Measurements from ENCODE around the gene APIP. TPM values are rescaled to one million over a fixed set of nuclear protein-coding genes. Genes with fewer than 3 reads are reported as not detected.

The APIP gene
- total RNA-seq, 1 donor from 2014 or later = 13.3 TPM

GRCh38 chr11:34856251-34856650, 59.9 kb downstream of the APIP start:
- no peaks in the 10 kb centered on the region for H3K4me1 Mint-ChIP-seq (ENCODE audit: low read depth)
- H3K27ac Mint-ChIP-seq (ENCODE audit: unreplicated experiment) = no peak overlapping the region
- H3K9me3 Mint-ChIP-seq (ENCODE audit: low read depth) = peaks cover 12% of the 10 kb centered on the region
- no peak overlapping the region for H3K4me3 Mint-ChIP-seq (ENCODE audit: unreplicated experiment)
- DNase-seq (ENCODE audit: low spot score) = no peak
- H3K27me3 Mint-ChIP-seq (ENCODE audit: low read depth) = no peaks in the 10 kb centered on the region
- H3K36me3 Mint-ChIP-seq (ENCODE audit: low read depth) = peaks cover 16% of the 10 kb centered on the region
- TF ChIP-seq CTCF (IDR thresholded peaks at IDR 0.05) = no peak

- H3K27ac Mint-ChIP-seq (ENCODE audit: unreplicated experiment) = no peak overlapping the region
- H3K27me3 Mint-ChIP-seq (ENCODE audit: low read depth) = no peaks in the 10 kb centered on the region
- H3K4me3 Mint-ChIP-seq (ENCODE audit: unreplicated experiment) = no peak overlapping the region
- no peak for DNase-seq (ENCODE audit: low spot score)
- H3K9me3 Mint-ChIP-seq (ENCODE audit: low read depth) = peaks cover 12% of the 10 kb centered on the region
- peaks cover 16% of the 10 kb centered on the region for H3K36me3 Mint-ChIP-seq (ENCODE audit: low read depth)
- TF ChIP-seq CTCF (IDR thresholded peaks at IDR 0.05) = no peak
- no peaks in the 10 kb centered on the region for H3K4me1 Mint-ChIP-seq (ENCODE audit: low read depth)
These were observed 60.5 kb downstream of the APIP start for GRCh38 chr11:34855754-34856095.

- H3K27me3 Mint-ChIP-seq (ENCODE audit: low read depth) = no peaks in the 10 kb centered on the region
- H3K9me3 Mint-ChIP-seq (ENCODE audit: low read depth) = peaks cover 12% of the 10 kb centered on the region
- no peak for TF ChIP-seq CTCF (IDR thresholded peaks at IDR 0.05)
- no peaks in the 10 kb centered on the region for H3K4me1 Mint-ChIP-seq (ENCODE audit: low read depth)
- no peak overlapping the region for H3K4me3 Mint-ChIP-seq (ENCODE audit: unreplicated experiment)
- H3K36me3 Mint-ChIP-seq (ENCODE audit: low read depth) = peaks cover 16% of the 10 kb centered on the region
- DNase-seq (ENCODE audit: low spot score) = no peak
- no peak overlapping the region for H3K27ac Mint-ChIP-seq (ENCODE audit: unreplicated experiment)
These were observed 61.0 kb downstream of the APIP start for GRCh38 chr11:34855021-34855753.

GRCh38 chr11:34851916-34852315, 64.3 kb downstream of the APIP start:
- Mint-ChIP-seq H3K4me3 (ENCODE audit: unreplicated experiment) (no peak overlapping the region), H3K4me1 (ENCODE audit: low read depth) (no peaks in the 10 kb centered on the region), H3K27ac (ENCODE audit: unreplicated experiment) (no peak overlapping the region), H3K27me3 (ENCODE audit: low read depth) (no peaks in the 10 kb centered on the region), H3K9me3 (ENCODE audit: low read depth) (peaks cover 12% of the 10 kb centered on the region), H3K36me3 (ENCODE audit: low read depth) (peaks cover 19% of the 10 kb centered on the region)
- no peak for DNase-seq (ENCODE audit: low spot score)
- TF ChIP-seq CTCF (IDR thresholded peaks at IDR 0.05) = no peak

- Mint-ChIP-seq H3K36me3 (ENCODE audit: low read depth) (peaks cover 19% of the 10 kb centered on the region), H3K9me3 (ENCODE audit: low read depth) (peaks cover 12% of the 10 kb centered on the region), H3K27me3 (ENCODE audit: low read depth) (no peaks in the 10 kb centered on the region), H3K27ac (ENCODE audit: unreplicated experiment) (no peak overlapping the region), H3K4me1 (ENCODE audit: low read depth) (no peaks in the 10 kb centered on the region), H3K4me3 (ENCODE audit: unreplicated experiment) (no peak overlapping the region)
- no peak for TF ChIP-seq CTCF (IDR thresholded peaks at IDR 0.05)
- no peak for DNase-seq (ENCODE audit: low spot score)
These were observed 65.8 kb downstream of the APIP start for GRCh38 chr11:34850334-34850733.

Data from chondrocyte (in vitro differentiated cells).